Heart right ventricle (tissue), 16 donors: ENCODE results near the gene DNAH5. TPM values are rescaled to one million over a fixed set of nuclear protein-coding genes. Genes with fewer than 3 reads are reported as not detected.
"Not testable (repeated sequence)": the region's sequence is repeated elsewhere in the genome, so short reads cannot be mapped to it uniquely, and the experiment has no call there.

Experiments used
- ATAC-seq, 8 donors: fragments of 200-7000 bp; cut with Tn5 transposase; one replicate each; pipeline ENCODE4 v1.9.1; 2020; ENCODE audit warnings: mild to moderate bottlenecking in 8 of 8, moderate library complexity in 8 of 8, moderate number of reproducible peaks in 1 of 8
- DNase-seq, 2 donors: peaks; one replicate each; pipeline ENCODE4 v3.0.0-alpha.2; 2020
- H3K27ac ChIP-seq, 10 donors: fragments of 200-600 bp; sonication (generic) in 2 of 10; one replicate each; pipeline versions ENCODE4 v1.5.0 to v1.8.0; 2020 to 2022; ENCODE audit warnings: mild to moderate bottlenecking in 3 of 10
- H3K27me3 ChIP-seq, 7 donors: fragments of 200-600 bp; one replicate each; pipeline ENCODE4 v1.8.0; 2021 to 2022; ENCODE audit warnings: mild to moderate bottlenecking in 2 of 7
- H3K36me3 ChIP-seq, 9 donors: fragments of 200-600 bp; sonication (generic) in 1 of 9; one replicate each; pipeline versions ENCODE4 v1.5.0 to v1.8.0; 2020 to 2022; ENCODE audit warnings: mild to moderate bottlenecking in 2 of 9
- H3K4me1 ChIP-seq, 9 donors: fragments of 200-600 bp; sonication (generic) in 1 of 9; one replicate each; pipeline versions ENCODE4 v1.5.0 to v1.8.0; 2020 to 2022; ENCODE audit warnings: mild to moderate bottlenecking in 4 of 9
- H3K4me3 ChIP-seq, 10 donors: fragments of 200-600 bp; sonication (generic) in 2 of 10; one replicate each; pipeline versions ENCODE4 v1.5.0 to v1.8.0; 2020 to 2022; ENCODE audit warnings: mild to moderate bottlenecking in 7 of 10, moderate library complexity in 2 of 10
- H3K9me3 ChIP-seq, 11 donors: fragments of 200-600 bp in 10 of 11; sonication (generic) in 2 of 11; one replicate each; pipeline versions ENCODE4 v1.5.0 to v1.8.0; 2013 to 2022; ENCODE audit warnings: mild to moderate bottlenecking in 2 of 11, control low read depth in 1 of 11, moderate library complexity in 1 of 11
- CTCF ChIP-seq, 9 donors: fragments of 200-600 bp; sonication (generic) in 2 of 9; IDR thresholded peaks; one replicate each; pipeline versions ENCODE4 v1.5.0 to v1.8.0; 2021 to 2022; ENCODE audit warnings: antibody characterized with exemption in 9 of 9, mild to moderate bottlenecking in 5 of 9, moderate library complexity in 1 of 9
- WGBS, 2 donors: extraction: QIAGEN DNeasy Blood & Tissue Kit; methylation state at CpG; one replicate each; pipeline ENCODE4 v1.1.7; 2013; ENCODE audit warnings: inconsistent platforms in 1 of 2; 5-methylcytosine and 5-hydroxymethylcytosine counted together
- intact Hi-C, 10 donors: fragments of 100-400 bp; cut with DNase I; formaldehyde crosslinking; loops; one replicate each; pipeline versions ENCODE4 v1.11.1 to v1.14.2; 2022
- polyA plus RNA-seq, 2 donors: library from polyadenylated mRNA; stranded (reverse); fragments of 200-250 nt; gene quantifications; one replicate each; pipeline ENCODE4 v1.2.3, GENCODE V29; 2013
- total RNA-seq, 10 donors: library from RNA; stranded (reverse); fragmentation: NEBNext Ultra II Directional in 3 of 10; extraction: Animal tissue kit (Norgen Biotek cat#: 25700) in 3 of 10; gene quantifications; one replicate each; pipeline versions ENCODE4 v1.2.1 to v1.2.4, GENCODE V29; 2021 to 2023
- donor health status: Arrhythmogenic right ventricular cardiomyopathy.
- donor health status: ischemic (EF 13 %, LVEDD 7.1; RV severe dilation, severe dysfunction).
- donor health status: healthy with polysubstance abuse.
- donor health status: DM: no; HTN: yes; CAD: no.
- donor health status: DM: no; HTN: no; CAD: no.
- donor health status: ischemic (EF 25% LVEDD 6.9; RV normal size, moderate dysfunction).
- donor health status: ischemic (EF 25% LVEDD 5.7; RV mildly dilated, moderate dysfunction).
- donor health status: healthy.
- donor health status: DM: yes; HTN: yes; CAD: no.
- donor health status: Ischemic cardiomyopathy.
- donor health status: ischemic (EF 35%, LVEDD 5.7; RV mildly dilated, moderate dysfunction).
- donor health status: nonischemic (EF 11% LVEDD 7.7; RV severe dilation, severe dysfunction).
- donor health status: DM: yes; HTN: yes; CAD: no.
- donor health status: PGD.
- donor health status: ischemic (EF 29% LVEDD 5.4; RV normal size, mild dysfunction).
- donor health status: nonischemic (EF 23%, LVEDD 6.1; RV moderate dilation, normal function).

The DNAH5 gene
- total and polyA plus RNA-seq, 12 donors, result 0.02 to 0.53 (median 0.23) TPM; not detected in 2

- intact Hi-C loops, result no loop called here
- Histone ChIP-seq H3K27ac (no peak overlapping the region), H3K4me3 (no peak overlapping the region), H3K36me3 (no peaks in the 10 kb centered on the region), H3K27me3 (peaks cover 0 to 3% (median 0%) of the 10 kb centered on the region in 7 donors), H3K4me1 (no peaks in the 10 kb centered on the region), H3K9me3 (peaks cover 0 to 2% (median 0%) of the 10 kb centered on the region in 11 donors)
- WGBS, 2 donors, result 46 to 56% methylated on average over 30 of the region's 30 CpGs
- no peak for ATAC-seq
- TF ChIP-seq CTCF (IDR thresholded peaks at IDR 0.05), result no peak
- no peak for DNase-seq
Observed at GRCh38 chr5:13809921-13810320, 134.6 kb downstream of the DNAH5 start.

- Histone ChIP-seq H3K4me3 (no peak overlapping the region), H3K27me3 (peaks cover 0 to 2% (median 0%) of the 10 kb centered on the region in 7 donors), H3K36me3 (no peaks in the 10 kb centered on the region), H3K4me1 (no peaks in the 10 kb centered on the region), H3K27ac (no peak overlapping the region), H3K9me3 (peaks cover 0 to 2% (median 0%) of the 10 kb centered on the region in 11 donors)
- 79 to 80% methylated on average over 5 of the region's 5 CpGs for WGBS, 2 donors
- no peak for TF ChIP-seq CTCF (IDR thresholded peaks at IDR 0.05)
- no peak for ATAC-seq
- DNase-seq, result no peak
- intact Hi-C loops, result no loop called here
Observed at GRCh38 chr5:13804336-13804735, 140.2 kb downstream of the DNAH5 start.

- DNase-seq, H3K9me3 ChIP-seq, H3K4me3 ChIP-seq, H3K4me1 ChIP-seq, H3K27me3 ChIP-seq, H3K27ac ChIP-seq, intact Hi-C loops, H3K36me3 ChIP-seq, ATAC-seq: not testable (repeated sequence)
- 92 to 94% methylated on average over 2 of the region's 2 CpGs for WGBS, 2 donors
Observed at GRCh38 chr5:13798569-13798968, 145.9 kb downstream of the DNAH5 start.

GRCh38 chr5:13785781-13786415 is 158.6 kb downstream of the DNAH5 start:
- 86 to 90% methylated on average over 6 of the region's 6 CpGs for WGBS, 2 donors
- intact Hi-C loops, result no loop called here
- ATAC-seq (no peak), DNase-seq (no peak)
- peaks cover 0 to 14% (median 0%) of the 10 kb centered on the region in 11 donors for H3K9me3 ChIP-seq
- TF ChIP-seq CTCF (IDR thresholded peaks at IDR 0.05), result no peak
- no peaks in the 10 kb centered on the region for H3K4me1 ChIP-seq
- no peak overlapping the region for H3K27ac ChIP-seq
- no peak overlapping the region for H3K4me3 ChIP-seq
- no peaks in the 10 kb centered on the region for H3K36me3 ChIP-seq
- H3K27me3 ChIP-seq, result peaks cover 0 to 6% (median 0%) of the 10 kb centered on the region in 7 donors

- no peak for TF ChIP-seq CTCF (IDR thresholded peaks at IDR 0.05)
- ATAC-seq (no peak), DNase-seq (no peak)
- no peaks in the 10 kb centered on the region for H3K36me3 ChIP-seq
- WGBS, 2 donors, result 68 to 69% methylated on average over 10 of the region's 10 CpGs
- peaks cover 0 to 6% (median 0%) of the 10 kb centered on the region in 7 donors for H3K27me3 ChIP-seq
- no peak overlapping the region for H3K4me3 ChIP-seq
- no peaks in the 10 kb centered on the region for H3K4me1 ChIP-seq
- intact Hi-C loops, result no loop called here
- H3K9me3 ChIP-seq, result peaks cover 0 to 8% (median 0%) of the 10 kb centered on the region in 11 donors
- no peak overlapping the region for H3K27ac ChIP-seq
Observed at GRCh38 chr5:13783726-13784125, 160.8 kb downstream of the DNAH5 start.
